HCT116 (cell line): ENCODE measurements around the gene SPA17. TPM values are rescaled to one million over a fixed set of nuclear protein-coding genes. Genes with fewer than 3 reads are reported as not detected.

ENCODE experiments used
- ATAC-seq: fragments of 200-7000 bp; cut with Tn5 transposase; 2 replicates; pipeline ENCODE4 v1.9.1; 2020; ENCODE audit warnings: mild to moderate bottlenecking, moderate library complexity
- BruUV-seq: library from RNA; stranded (reverse); fragments of 400-500 nt; replicated peaks from 2 replicates; lab custom pipeline; 2021; lab: Mats Ljungman, UMichigan
- CTCF ChIA-PET: fragments of 300-600 bp; sonication (Branson Sonifier 250); formaldehyde crosslinking; loops from one replicate; lab custom pipeline; 2021; ENCODE audit warnings: antibody characterized with exemption; lab: Charles Lee
- POLR2A ChIA-PET: fragments of 300-600, 350-600 bp; sonication (Branson Sonifier 250); formaldehyde crosslinking; loops from one replicate; lab custom pipeline; 2021; ENCODE audit warnings: antibody characterized with exemption; lab: Charles Lee
- RAD21 ChIA-PET, 2 experiments: fragments of 300-600 bp; sonication (Branson Sonifier 250); formaldehyde crosslinking; loops; one replicate each; lab custom pipeline; 2023; ENCODE audit warnings: low total read pairs in 2 of 2; ENCODE audit not compliant: uncharacterized antibody in 2 of 2, unreplicated experiment in 2 of 2, low non-redundant PET in 1 of 2; lab: Charles Lee
- DNase-seq: peaks from one replicate; pipeline ENCODE4 v3.0.0-alpha.2; 2010; ENCODE audit warnings: low read depth, low spot score
- H2AFZ ChIP-seq: fragments of 200-600 bp; shearing (Covaris generic), sonication (generic); 2 replicates; pipeline ENCODE4 v1.6.1; 2017; ENCODE audit warnings: low read depth, mixed run types, mixed read lengths, antibody characterized with exemption, low read length; ENCODE audit not compliant: poor library complexity, severe bottlenecking
- H3K27ac ChIP-seq: 2 replicates; pipeline ENCODE4 v1.5.1; 2012; ENCODE audit warnings: low read depth, low read length
- H3K27me3 ChIP-seq: fragments of 200-600 bp; sonication (generic); 2 replicates; pipeline ENCODE4 v1.6.1; 2016; ENCODE audit warnings: mixed run types, low read length, mixed read lengths; ENCODE audit not compliant: insufficient read depth
- H3K36me3 ChIP-seq, 2 experiments: fragments of 200-500 bp in 1 of 2; fragments of 200-600 bp in 1 of 2; sonication (Bioruptor generic) in 1 of 2; sonication (generic) in 1 of 2; 2 replicates each; pipeline versions ENCODE4 v1.5.1 to v1.6.1; 2014 to 2016; ENCODE audit warnings: low read length in 2 of 2, inconsistent platforms in 1 of 2, mixed read lengths in 1 of 2, mixed run types in 1 of 2; ENCODE audit not compliant: insufficient read depth in 2 of 2, control insufficient read depth in 1 of 2
- H3K4me1 ChIP-seq, 2 experiments: fragments of 200-600 bp in 1 of 2; sonication (generic) in 1 of 2; 2 replicates each; pipeline versions ENCODE4 v1.5.1 to v1.6.1; 2012 to 2017; ENCODE audit warnings: low read length in 2 of 2, inconsistent platforms in 1 of 2, mild to moderate bottlenecking in 1 of 2, mixed read lengths in 1 of 2, mixed run types in 1 of 2, moderate library complexity in 1 of 2; ENCODE audit not compliant: insufficient read depth in 2 of 2, control insufficient read depth in 1 of 2
- H3K4me2 ChIP-seq: fragments of 200-600 bp; sonication (generic); 2 replicates; pipeline ENCODE4 v1.6.1; 2017; ENCODE audit warnings: mixed run types, low read length, mixed read lengths
- H3K4me3 ChIP-seq, 2 experiments: fragments of 200-600 bp in 1 of 2; sonication (generic) in 1 of 2; replicated peaks in 1 of 2; 2 replicates each; pipeline ENCODE4 v1.5.1; 2011 to 2016; ENCODE audit warnings: low read length in 2 of 2, control low read depth in 1 of 2, low read depth in 1 of 2, mild to moderate bottlenecking in 1 of 2, mixed read lengths in 1 of 2, mixed run types in 1 of 2
- H3K79me2 ChIP-seq: fragments of 200-600 bp; sonication (generic); 2 replicates; pipeline ENCODE4 v1.6.1; 2017; ENCODE audit warnings: mild to moderate bottlenecking, mixed run types, low read length, moderate library complexity, mixed read lengths; ENCODE audit not compliant: insufficient read depth
- H3K9ac ChIP-seq: fragments of 200-600 bp; sonication (generic); 2 replicates; pipeline ENCODE4 v1.6.1; 2016; ENCODE audit warnings: low read length, mixed read lengths
- H3K9me2 ChIP-seq: fragments of 200-600 bp; sonication (generic), shearing (Covaris generic); 2 replicates; pipeline ENCODE4 v1.6.1; 2017; ENCODE audit warnings: mixed run types, mild to moderate bottlenecking, moderate library complexity; ENCODE audit not compliant: insufficient read depth
- H3K9me3 ChIP-seq, 2 experiments: fragments of 200-500 bp in 1 of 2; fragments of 200-600 bp in 1 of 2; sonication (Bioruptor generic) in 1 of 2; sonication (generic) in 1 of 2; 2 replicates each; pipeline ENCODE4 v1.6.1; 2014 to 2017; ENCODE audit warnings: low read length in 2 of 2, mixed read lengths in 2 of 2, inconsistent platforms in 1 of 2, low read depth in 1 of 2, mild to moderate bottlenecking in 1 of 2, mixed run types in 1 of 2, moderate library complexity in 1 of 2; ENCODE audit not compliant: control insufficient read depth in 1 of 2, insufficient read depth in 1 of 2
- H4K20me1 ChIP-seq: fragments of 200-600 bp; sonication (generic), shearing (Covaris generic); 2 replicates; pipeline ENCODE4 v1.6.1; 2017; ENCODE audit warnings: mixed run types, mild to moderate bottlenecking, moderate library complexity; ENCODE audit not compliant: insufficient read depth
- ATF3 ChIP-seq: IDR thresholded peaks from 2 replicates; pipeline ENCODE4 v1.6.1; 2012
- CBX3 ChIP-seq: IDR thresholded peaks from 2 replicates; pipeline ENCODE4 v1.6.1; 2012; ENCODE audit warnings: low read depth
- CEBPB ChIP-seq: IDR thresholded peaks from 2 replicates; pipeline ENCODE4 v1.6.1; 2012; ENCODE audit warnings: low read depth
- CTCF ChIP-seq, 3 experiments: fragments of 200-600 bp in 1 of 3; sonication (generic) in 1 of 3; IDR thresholded peaks in 2 of 3; conservative IDR thresholded peaks in 1 of 3; 2 replicates each; pipeline ENCODE4 v1.5.1; 2012 to 2017; ENCODE audit warnings: low read depth in 2 of 3, low read length in 2 of 3, antibody characterized with exemption in 1 of 3, borderline replicate concordance in 1 of 3, control low read depth in 1 of 3, mild to moderate bottlenecking in 1 of 3, mixed read lengths in 1 of 3, mixed run types in 1 of 3, moderate library complexity in 1 of 3; ENCODE audit not compliant: insufficient read depth in 1 of 3
- EGR1 ChIP-seq: IDR thresholded peaks from 2 replicates; pipeline ENCODE4 v1.6.1; 2012; ENCODE audit warnings: low read depth
- ELF1 ChIP-seq: IDR thresholded peaks from 2 replicates; pipeline ENCODE4 v1.6.1; 2012; ENCODE audit warnings: low read depth, borderline replicate concordance
- JUND ChIP-seq: IDR thresholded peaks from 2 replicates; pipeline ENCODE4 v1.6.1; 2012
- POLR2AphosphoS5 ChIP-seq: IDR thresholded peaks from 2 replicates; pipeline ENCODE4 v1.6.1; 2011; ENCODE audit warnings: mild to moderate bottlenecking, low read depth, low read length, moderate library complexity
- RAD21 ChIP-seq: IDR thresholded peaks from 2 replicates; pipeline ENCODE4 v1.6.1; 2012; ENCODE audit warnings: low read depth, mild to moderate bottlenecking
- SIN3A ChIP-seq: IDR thresholded peaks from 2 replicates; pipeline ENCODE4 v1.6.1; 2012; ENCODE audit warnings: low read depth
- SRF ChIP-seq: IDR thresholded peaks from 2 replicates; pipeline ENCODE4 v1.6.1; 2012; ENCODE audit warnings: low read depth
- YY1 ChIP-seq: IDR thresholded peaks from 2 replicates; pipeline ENCODE4 v1.6.1; 2011; ENCODE audit warnings: low read length, low read depth, moderate library complexity, mild to moderate bottlenecking; ENCODE audit not compliant: insufficient replicate concordance; ENCODE audit errors: extremely low read depth
- ZBTB33 ChIP-seq: IDR thresholded peaks from 2 replicates; pipeline ENCODE4 v1.6.1; 2011; ENCODE audit warnings: mild to moderate bottlenecking, low read length, moderate library complexity; ENCODE audit not compliant: insufficient replicate concordance; ENCODE audit errors: extremely low read depth
- ZFX ChIP-seq: fragments of 450-650 bp; IDR thresholded peaks from 2 replicates; pipeline ENCODE4 v1.6.1; 2017
- ZNF274 ChIP-seq: fragments of 200-500 bp; sonication (Bioruptor generic); IDR thresholded peaks from 2 replicates; pipeline ENCODE4 v1.6.1; 2014; ENCODE audit warnings: mild to moderate bottlenecking, low read depth, low read length, inconsistent platforms
- intact Hi-C: fragments of 100-400 bp; cut with micrococcal nuclease; formaldehyde crosslinking; loops from 2 replicates; pipeline ENCODE4 v1.10.0; 2022
- total RNA-seq: library from RNA; stranded (reverse); gene quantifications from one replicate; pipeline ENCODE4 v1.2.1, GENCODE V29; 2021; ENCODE audit not compliant: unreplicated experiment

Gene SPA17
- total RNA-seq, 1 experiment from 2014 or later: 12.9 TPM

GRCh38 chr11:124716591-124716990 is 42.9 kb downstream of the SPA17 start:
- BruUV-seq: no TSS peak
- ChIA-PET POLR2A (interaction anchor here (0.5 kb wide), 1 partner anchor 49 kb away, joined by 4 read pairs; no protein-coding TSS in a partner anchor), RAD21 (no interaction called here), CTCF (interaction anchor here (0.9 kb wide), 1 partner anchor 30 kb away, joined by 3 read pairs; no protein-coding TSS in a partner anchor)
- Histone ChIP-seq H3K27ac (no peak overlapping the region), H3K9me2 (no peaks in the 10 kb centered on the region), H4K20me1 (no peaks in the 10 kb centered on the region), H3K9ac (no peak overlapping the region), H3K36me3 (no peaks in the 10 kb centered on the region), H3K4me1 (peaks cover 7 to 11% of the 10 kb centered on the region in 2 experiments; a peak in 3 of 4 replicates), H3K4me3 (no peak overlapping the region), H3K9me3 (no peaks in the 10 kb centered on the region), H3K27me3 (peaks cover 60% of the 10 kb centered on the region), H2AFZ (no peak overlapping the region), H3K4me2 (no peak overlapping the region), H3K79me2 (no peaks in the 10 kb centered on the region)
- ATAC-seq: no peak
- intact Hi-C loops: no loop called here
- TF ChIP-seq ATF3: no peak
- no peak for DNase-seq

GRCh38 chr11:124717421-124717785 is 43.7 kb downstream of the SPA17 start:
- Histone ChIP-seq H3K9me3 (no peaks in the 10 kb centered on the region), H3K4me2 (no peak overlapping the region), H3K9ac (no peak overlapping the region), H3K4me1 (peaks cover 7 to 11% of the 10 kb centered on the region in 2 experiments; a peak in 3 of 4 replicates), H3K9me2 (no peaks in the 10 kb centered on the region), H3K4me3 (no peak overlapping the region), H3K27ac (no peak overlapping the region), H2AFZ (no peak overlapping the region), H3K36me3 (no peaks in the 10 kb centered on the region), H3K79me2 (no peaks in the 10 kb centered on the region), H4K20me1 (no peaks in the 10 kb centered on the region), H3K27me3 (peaks cover 68% of the 10 kb centered on the region)
- intact Hi-C loops: no loop called here
- ChIA-PET RAD21 (no interaction called here), POLR2A (no interaction called here), CTCF (interaction anchor here (0.9 kb wide), 1 partner anchor 29 kb away, joined by 3 read pairs; no protein-coding TSS in a partner anchor)
- no peak for ATAC-seq
- BruUV-seq: no TSS peak
- DNase-seq: no peak
- TF ChIP-seq SIN3A (no peak), RAD21 (no peak), CTCF (IDR thresholded peaks at IDR 0.05 in 2 of 3, conservative IDR thresholded peaks at IDR 0.05 in 1 of 3; ENCODE audit: borderline replicate concordance in 1 of 3, insufficient read depth in 1 of 3, low read depth in 2 of 3, low read length in 2 of 3) (no peak), POLR2AphosphoS5 (no peak), YY1 (no peak), ATF3 (no peak), ZBTB33 (no peak), JUND (no peak), CEBPB (no peak), ZFX (no peak), CBX3 (no peak), SRF (no peak), EGR1 (no peak), ZNF274 (no peak), ELF1 (no peak)
